Right forelimb (tissue), 1 donor: ENCODE measurements around the gene LRP2.
"Not testable (repeated sequence)": the region's sequence is repeated elsewhere in the genome, so short reads cannot be mapped to it uniquely, and the experiment has no call there.

Experiments used
- DNase-seq: peaks from one replicate; pipeline ENCODE4 v3.0.0-alpha.2; 2018

The LRP2 gene

GRCh38 chr2:169300636-169301530 lies 61.5 kb downstream of the LRP2 start:
- no peak for DNase-seq

GRCh38 chr2:169298007-169298406 lies 64.3 kb downstream of the LRP2 start:
- DNase-seq = no peak

- no peak for DNase-seq
Observed at GRCh38 chr2:169294001-169294675, 68.2 kb downstream of the LRP2 start.

- DNase-seq = no peak
Observed at GRCh38 chr2:169291517-169291916, 70.8 kb downstream of the LRP2 start.

DNA sequence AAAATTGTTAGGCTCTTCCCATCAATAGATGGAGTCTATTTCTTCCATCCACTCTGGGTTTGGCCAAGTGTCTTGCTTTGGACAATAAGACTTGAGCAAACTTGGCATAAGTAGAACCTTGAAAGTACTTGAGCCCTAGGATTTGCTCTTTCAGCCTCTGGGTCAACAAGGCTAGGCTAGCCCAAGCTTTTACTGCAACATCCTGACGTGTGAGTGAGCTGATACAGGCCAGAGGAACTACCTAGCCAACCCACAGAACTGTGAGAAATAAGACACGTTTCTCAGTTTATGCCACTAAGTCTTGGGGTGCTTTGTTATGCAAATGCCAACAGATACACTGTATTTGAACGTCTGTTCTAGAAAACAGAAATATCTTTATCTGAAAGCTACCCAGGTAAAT lies 71.9 kb downstream of the LRP2 start:
- DNase-seq = no peak

DNA sequence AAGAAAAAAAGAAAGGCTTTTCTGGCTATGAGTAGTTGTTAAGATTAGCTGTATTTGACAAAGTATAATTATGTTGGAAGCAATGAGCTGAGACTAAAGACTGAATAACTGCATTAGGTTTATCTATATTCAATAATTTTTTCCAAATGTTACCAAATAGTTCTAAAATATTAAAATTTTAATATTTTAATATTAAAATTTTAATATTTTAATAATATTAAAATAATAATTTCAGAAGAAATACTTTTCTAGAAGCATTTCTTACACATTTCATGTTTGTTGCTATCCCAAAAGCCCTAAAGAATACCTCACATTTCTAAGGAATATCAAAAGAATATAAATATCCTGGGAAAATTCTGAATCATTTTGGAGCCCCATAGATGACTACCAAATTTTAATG lies 74.7 kb downstream of the LRP2 start:
- no peak for DNase-seq

DNA sequence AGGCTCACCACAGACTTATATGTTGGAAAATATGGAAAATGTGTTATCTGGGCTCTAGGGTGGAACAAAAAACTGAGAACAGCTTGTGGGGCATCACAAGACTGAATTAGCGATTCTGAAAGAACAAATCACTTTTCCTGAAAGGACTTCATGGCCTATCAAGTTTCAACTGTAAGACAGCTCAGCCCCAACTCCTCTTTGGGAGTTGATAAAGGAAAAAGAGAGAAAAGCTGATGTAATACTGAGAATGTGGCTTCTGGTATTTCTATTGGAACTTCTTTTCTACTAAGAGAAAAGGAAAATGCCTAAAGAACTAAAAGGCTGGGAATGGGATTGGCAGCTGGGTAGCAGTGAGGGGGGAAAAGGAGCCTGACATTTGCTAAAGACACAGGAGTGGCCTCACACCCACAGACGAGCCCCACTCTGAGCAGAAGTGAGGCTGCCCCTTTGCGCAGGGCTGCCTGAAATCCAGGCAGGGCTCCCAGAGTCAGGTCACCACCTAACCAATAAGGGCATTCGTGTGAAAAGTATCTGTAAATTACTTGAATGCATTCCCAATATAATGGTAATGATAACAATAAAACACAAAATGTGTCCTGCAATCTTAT lies 75.6 kb downstream of the LRP2 start:
- no peak for DNase-seq

DNA sequence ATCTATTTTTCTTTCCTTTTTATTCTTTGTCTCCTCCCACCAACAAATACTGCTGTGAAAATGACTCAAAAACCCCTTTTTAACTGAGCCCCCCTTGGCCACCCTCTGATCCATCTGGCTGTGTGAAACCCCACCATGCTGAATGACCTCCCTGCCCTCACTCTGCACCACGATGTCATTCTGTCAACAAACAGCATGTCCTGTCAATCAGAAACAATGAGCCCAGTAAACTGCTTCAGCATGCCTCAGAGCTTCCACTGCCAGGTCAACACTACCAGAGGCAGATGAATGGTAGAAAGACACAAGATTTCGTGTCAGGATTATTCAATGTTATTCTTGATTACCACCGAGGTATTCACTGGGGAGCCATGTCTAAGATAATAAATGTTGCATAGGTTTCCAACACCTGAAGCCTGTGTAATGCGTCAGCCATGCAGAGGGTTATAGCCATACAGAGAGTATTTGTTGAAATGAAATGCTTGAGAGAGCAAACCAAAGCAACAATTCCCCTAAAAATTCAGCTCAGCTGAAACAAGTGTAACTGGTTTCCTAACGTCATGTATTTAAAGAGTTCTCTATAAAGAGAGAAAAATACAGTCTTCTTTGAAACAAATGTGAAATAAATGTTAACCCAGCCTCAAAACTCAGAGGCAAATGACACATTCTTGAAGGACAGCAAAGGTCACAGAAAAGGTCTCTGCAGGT lies 76.7 kb downstream of the LRP2 start:
- no peak for DNase-seq

- DNase-seq = no peak
Observed at GRCh38 chr2:169280502-169280901, 81.8 kb downstream of the LRP2 start.

DNA sequence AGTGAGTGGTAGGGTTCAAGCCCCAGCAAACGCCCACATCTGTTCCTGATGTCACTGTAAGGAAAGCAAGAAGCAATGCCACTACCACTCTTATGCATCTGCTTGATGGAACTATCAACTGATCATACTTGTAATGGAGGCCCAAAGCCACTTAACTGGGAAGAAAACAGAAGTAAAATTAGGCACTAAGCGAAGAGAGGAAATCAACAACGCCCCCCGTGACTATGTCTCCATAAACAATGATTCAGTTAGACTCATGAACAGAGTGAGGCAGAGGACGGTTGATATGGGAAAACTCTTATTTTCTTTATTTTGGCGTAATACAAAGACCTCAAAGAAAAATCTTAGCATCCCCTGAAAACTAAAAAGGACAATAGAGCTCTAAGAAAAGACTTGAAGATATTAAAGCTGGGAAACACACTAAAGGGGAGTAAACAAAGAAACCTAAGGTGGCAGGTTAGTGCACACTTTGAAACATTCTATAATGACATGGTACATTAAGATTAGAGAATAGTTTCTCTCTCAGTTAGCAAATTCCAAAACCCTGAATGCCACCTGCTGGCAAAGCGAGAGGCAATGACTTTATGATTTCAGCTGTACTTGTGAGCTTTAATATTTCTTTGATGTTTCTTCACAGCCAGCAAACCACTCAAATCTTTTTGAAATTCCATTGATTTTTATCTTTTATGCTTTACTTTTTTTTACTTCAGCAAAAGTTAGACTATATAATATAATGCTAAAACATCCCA lies 86.5 kb downstream of the LRP2 start:
- no peak for DNase-seq

DNA sequence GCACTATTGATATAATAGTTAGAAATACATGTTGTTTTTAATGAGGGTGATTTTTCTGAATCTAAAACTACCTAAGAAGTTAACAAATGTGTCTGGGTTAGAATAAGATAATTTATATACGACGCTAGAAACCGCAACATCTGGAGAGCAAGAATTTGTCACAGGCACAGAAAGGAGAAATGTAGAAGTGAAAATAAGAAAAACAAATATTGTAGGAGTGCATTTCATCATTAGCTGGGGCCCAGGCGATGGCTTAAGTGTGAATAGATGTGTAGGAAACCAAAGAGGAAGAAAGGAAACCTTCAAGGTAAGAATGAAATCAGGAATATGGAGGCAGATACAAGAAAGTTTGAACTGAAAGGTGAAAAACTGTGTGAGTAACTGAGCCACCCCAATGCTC lies 90.3 kb downstream of the LRP2 start:
- no peak for DNase-seq

DNA sequence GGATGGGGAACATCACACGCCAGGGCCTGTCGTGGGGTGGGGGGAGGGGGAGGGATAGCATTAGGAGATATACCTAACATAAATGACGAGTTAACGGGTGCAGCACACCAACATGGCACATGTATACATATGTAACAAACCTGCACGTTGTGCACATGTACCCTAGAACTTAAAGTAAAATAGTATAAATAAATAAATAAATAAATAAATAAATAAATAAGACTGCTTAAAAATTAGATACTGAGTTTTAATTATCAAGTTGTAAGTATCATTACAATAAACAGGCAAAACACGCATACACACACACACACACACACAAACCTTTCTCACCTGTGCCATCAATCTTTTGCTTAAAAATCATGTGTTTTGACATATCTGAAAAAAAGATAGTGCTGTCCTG lies 91.8 kb downstream of the LRP2 start:
- DNase-seq = not testable (repeated sequence)

GRCh38 chr2:169265591-169265990 lies 96.7 kb downstream of the LRP2 start:
- DNase-seq = no peak

- DNase-seq = no peak
Observed at GRCh38 chr2:169260846-169261642, 101.3 kb downstream of the LRP2 start.

GRCh38 chr2:169260246-169260645 lies 102.1 kb downstream of the LRP2 start:
- DNase-seq = no peak

- no peak for DNase-seq
Observed at GRCh38 chr2:169259402-169259801, 102.9 kb downstream of the LRP2 start.

DNA sequence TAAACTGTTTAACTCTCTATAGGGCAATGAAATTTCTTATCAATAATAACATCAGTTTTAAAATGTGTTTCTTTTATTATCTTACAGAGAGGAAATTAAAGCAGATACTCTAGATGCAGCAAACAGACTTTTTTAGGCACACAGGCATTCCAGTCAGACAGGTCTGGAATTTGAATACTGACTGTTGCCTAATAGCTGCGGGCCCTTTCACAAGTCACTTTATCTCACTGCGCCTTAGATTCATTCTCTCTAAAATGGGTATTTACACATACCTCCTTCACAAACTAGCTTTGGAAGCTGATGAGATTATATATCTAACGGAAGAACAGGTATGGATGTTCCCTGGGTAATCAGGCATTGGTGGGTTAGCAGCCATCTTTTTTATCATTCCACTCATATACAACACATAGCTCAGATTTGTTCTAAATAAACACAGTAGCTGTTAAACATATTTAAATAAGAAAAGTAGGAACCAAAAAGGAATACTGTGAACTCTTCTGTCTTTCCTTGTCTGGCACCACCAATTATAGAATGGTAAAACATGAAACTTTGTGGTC lies 104.2 kb downstream of the LRP2 start:
- DNase-seq = no peak

DNA sequence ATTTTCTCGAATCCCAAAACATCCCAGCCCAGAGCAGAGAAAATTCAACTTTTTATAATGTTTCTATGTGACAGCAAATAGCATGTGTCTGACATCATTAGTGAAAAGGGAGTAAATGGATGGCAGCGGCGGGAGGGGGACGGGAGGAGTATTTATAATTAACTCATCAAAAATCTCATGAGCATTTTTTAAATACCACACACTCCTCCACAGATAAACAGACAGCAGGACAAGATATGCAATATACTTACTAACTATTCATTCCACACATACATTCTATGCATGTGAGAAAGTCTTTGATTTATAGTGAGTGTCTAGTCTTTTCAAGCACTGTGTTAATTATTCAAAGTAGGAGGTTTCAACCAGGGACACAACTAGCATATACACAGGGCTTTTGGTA lies 107.6 kb downstream of the LRP2 start:
- DNase-seq = no peak

DNA sequence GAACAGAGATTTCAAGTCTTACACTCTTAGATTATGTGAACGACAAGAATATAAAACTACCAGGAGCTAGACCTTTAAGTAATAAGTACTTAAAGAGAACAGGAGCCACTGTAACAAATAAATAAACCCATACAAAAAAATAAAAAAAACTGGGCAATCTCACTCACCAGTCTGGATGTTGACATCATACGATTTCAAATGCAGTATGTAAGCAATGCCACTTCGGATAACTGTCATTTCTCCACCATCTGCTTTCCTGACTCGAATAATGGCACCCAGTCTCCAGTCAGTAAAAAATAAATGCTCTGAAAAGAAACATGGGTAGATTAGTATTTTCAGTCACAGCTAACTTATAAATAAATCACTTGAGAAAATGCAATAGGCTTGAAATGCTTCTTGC lies 115.1 kb downstream of the LRP2 start:
- DNase-seq = no peak

DNA sequence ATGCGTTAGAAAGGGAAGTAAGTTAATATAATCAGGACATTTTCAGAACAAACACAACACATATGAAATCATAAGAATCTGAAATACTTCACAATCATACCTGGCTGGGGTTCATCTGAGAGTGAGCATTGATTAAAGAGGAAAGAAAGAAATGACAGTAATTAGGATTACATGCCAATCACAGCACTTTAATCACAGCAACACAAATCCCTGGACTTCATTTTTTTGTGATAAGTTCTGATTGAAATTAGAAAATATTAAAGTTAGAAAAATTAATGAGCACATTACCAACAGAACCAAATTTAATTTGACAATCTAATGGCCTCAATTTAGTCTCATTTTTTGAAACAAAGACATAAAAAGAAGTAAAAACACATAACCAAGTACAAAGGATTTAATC lies 121.9 kb downstream of the LRP2 start:
- DNase-seq = no peak

- no peak for DNase-seq
Observed at GRCh38 chr2:169237939-169238338, 124.4 kb downstream of the LRP2 start.
